ENCODE results near the gene SPTLC2. TPM values are rescaled to one million over a fixed set of nuclear protein-coding genes. Genes with fewer than 3 reads are reported as not detected.

Gene SPTLC2
- total and polyA plus RNA-seq, 8 donors = 32.9 to 44.0 (median 38.3) TPM

- no peak for DNase-seq
- no peak for ATAC-seq
- Histone ChIP-seq H3K4me1 (no peaks in the 10 kb centered on the region), H3K4me3 (no peak overlapping the region), H3K27me3 (no peaks in the 10 kb centered on the region), H3K36me3 (no peaks in the 10 kb centered on the region), H3K27ac (no peak overlapping the region), H3K9me3 (no peaks in the 10 kb centered on the region)
- intact Hi-C loops (cut with DNase I) = no loop called here
- TF ChIP-seq, protein P1, sequence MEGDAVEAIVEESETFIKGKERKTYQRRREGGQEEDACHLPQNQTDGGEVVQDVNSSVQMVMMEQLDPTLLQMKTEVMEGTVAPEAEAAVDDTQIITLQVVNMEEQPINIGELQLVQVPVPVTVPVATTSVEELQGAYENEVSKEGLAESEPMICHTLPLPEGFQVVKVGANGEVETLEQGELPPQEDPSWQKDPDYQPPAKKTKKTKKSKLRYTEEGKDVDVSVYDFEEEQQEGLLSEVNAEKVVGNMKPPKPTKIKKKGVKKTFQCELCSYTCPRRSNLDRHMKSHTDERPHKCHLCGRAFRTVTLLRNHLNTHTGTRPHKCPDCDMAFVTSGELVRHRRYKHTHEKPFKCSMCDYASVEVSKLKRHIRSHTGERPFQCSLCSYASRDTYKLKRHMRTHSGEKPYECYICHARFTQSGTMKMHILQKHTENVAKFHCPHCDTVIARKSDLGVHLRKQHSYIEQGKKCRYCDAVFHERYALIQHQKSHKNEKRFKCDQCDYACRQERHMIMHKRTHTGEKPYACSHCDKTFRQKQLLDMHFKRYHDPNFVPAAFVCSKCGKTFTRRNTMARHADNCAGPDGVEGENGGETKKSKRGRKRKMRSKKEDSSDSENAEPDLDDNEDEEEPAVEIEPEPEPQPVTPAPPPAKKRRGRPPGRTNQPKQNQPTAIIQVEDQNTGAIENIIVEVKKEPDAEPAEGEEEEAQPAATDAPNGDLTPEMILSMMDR (IDR thresholded peaks at IDR 0.05) = no peak
These were observed 127.4 kb downstream of the SPTLC2 start for GRCh38 chr14:77489041-77489440.

GRCh38 chr14:77488558-77488957, 127.9 kb downstream of the SPTLC2 start:
- Histone ChIP-seq H3K36me3 (no peaks in the 10 kb centered on the region), H3K9me3 (no peaks in the 10 kb centered on the region), H3K27me3 (no peaks in the 10 kb centered on the region), H3K27ac (no peak overlapping the region), H3K4me3 (no peak overlapping the region), H3K4me1 (no peaks in the 10 kb centered on the region)
- intact Hi-C loops (cut with DNase I) = no loop called here
- ATAC-seq (no peak), DNase-seq (no peak)
- TF ChIP-seq, protein P1 (IDR thresholded peaks at IDR 0.05) = no peak

DNA sequence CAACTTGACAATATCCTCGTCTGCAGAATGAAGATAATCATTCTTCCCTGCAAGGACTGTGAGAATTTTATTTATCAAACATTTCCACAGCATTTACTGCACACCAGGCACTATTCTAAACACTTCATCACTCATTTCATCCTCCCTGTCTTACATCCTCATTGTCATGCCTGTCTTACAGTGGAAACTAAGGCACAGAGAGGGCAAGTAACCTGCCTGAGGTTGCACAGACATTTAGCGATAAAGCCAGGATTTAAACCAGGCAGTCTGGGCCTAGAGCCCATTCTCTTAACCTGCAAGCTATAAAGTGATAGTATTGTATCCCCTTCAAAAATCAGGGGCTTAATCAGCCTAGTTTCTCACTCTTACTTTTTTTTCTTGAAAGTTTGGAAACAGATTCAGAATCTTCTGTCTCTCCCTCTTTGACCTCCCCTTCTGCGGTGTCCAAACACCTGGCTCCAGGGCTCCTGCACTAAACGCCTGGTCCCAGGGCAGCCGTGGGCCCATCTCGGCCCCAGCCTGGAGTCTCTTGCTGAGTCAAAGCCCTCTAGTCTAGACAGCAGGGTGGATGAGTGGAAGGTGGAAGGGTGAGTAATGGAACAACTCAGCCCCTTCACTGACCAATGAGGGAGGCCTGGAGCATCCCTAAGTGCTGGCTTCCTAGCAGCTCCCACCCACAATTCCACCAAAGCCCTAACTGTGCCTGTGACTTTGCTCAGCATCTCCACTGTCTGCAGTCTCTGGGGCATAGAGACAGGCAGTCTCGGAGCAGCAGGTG, 130.3 kb downstream of the SPTLC2 start:
- DNase-seq (no peak), ATAC-seq (peak; percentile 37)
- TF ChIP-seq, protein P1 (IDR thresholded peaks at IDR 0.05) = no peak
- Histone ChIP-seq H3K4me3 (no peak overlapping the region), H3K36me3 (no peaks in the 10 kb centered on the region), H3K4me1 (no peaks in the 10 kb centered on the region), H3K27ac (no peak overlapping the region), H3K27me3 (no peaks in the 10 kb centered on the region), H3K9me3 (no peaks in the 10 kb centered on the region)
- intact Hi-C loops (cut with DNase I) = no loop called here

DNA sequence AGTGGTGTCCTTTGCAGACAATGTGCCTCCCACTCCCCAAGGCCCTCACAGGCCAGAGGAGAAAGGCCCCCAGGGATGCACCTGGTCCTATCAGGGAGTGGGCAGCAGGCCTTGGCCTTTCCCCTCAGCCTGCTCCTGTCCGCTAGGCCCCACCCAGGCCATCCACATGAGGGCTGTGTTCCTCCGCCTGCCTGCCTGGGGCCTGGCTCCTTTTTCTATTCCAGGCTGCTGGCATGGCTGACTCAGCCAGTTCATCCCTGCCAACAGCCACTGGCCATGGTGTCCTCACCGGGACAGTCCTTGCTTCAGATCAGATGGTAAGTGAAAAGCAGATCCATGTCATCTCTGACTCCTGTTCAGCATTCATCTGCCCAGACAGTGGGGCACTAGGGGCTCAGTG, 131.2 kb downstream of the SPTLC2 start:
- DNase-seq (no peak), ATAC-seq (no peak)
- no peaks in the 10 kb centered on the region for H3K9me3 ChIP-seq
- no peaks in the 10 kb centered on the region for H3K36me3 ChIP-seq
- H3K4me3 ChIP-seq = no peak overlapping the region
- no peaks in the 10 kb centered on the region for H3K4me1 ChIP-seq
- no peaks in the 10 kb centered on the region for H3K27me3 ChIP-seq
- TF ChIP-seq, protein P1 (IDR thresholded peaks at IDR 0.05) = no peak
- intact Hi-C loops (cut with DNase I) = no loop called here
- H3K27ac ChIP-seq = no peak overlapping the region

DNA sequence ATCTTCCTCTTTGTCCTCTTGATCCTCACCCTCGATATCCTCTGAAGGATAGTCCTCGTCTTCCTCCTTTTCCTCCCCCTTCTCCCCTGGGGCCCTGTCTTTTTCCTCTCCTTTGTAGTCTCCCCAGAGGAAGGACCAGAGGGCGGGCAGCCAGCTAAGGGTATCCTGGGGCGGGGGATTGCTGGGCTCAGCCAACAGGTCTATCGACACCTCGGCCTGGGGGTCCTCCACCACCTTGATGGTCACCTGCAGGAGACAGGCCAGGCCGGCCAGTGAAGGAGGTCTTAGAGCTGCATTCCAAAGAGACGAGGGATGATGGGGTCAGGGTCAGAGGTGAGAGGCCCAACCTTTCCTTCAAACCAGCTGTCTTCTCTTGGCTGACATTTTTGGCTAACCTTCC, 134.0 kb downstream of the SPTLC2 start:
- ATAC-seq = no peak
- TF ChIP-seq, protein P1 (IDR thresholded peaks at IDR 0.05) = no peak
- DNase-seq = no peak
- Histone ChIP-seq H3K36me3 (no peaks in the 10 kb centered on the region), H3K27me3 (no peaks in the 10 kb centered on the region), H3K27ac (no peak overlapping the region), H3K4me3 (no peak overlapping the region), H3K4me1 (no peaks in the 10 kb centered on the region), H3K9me3 (no peaks in the 10 kb centered on the region)
- intact Hi-C loops (cut with DNase I) = no loop called here
